HEK293 (cell line): ENCODE results near the gene SCGB3A2.

Experiments
- CTCF ChIA-PET: fragments of 350-600 bp; formaldehyde crosslinking; extraction: SDS; loops from one replicate; lab custom pipeline; 2021; ENCODE audit warnings: antibody characterized with exemption; lab: Yijun Ruan, JAX
- POLR2A ChIA-PET: fragments of 300-600 bp; formaldehyde crosslinking; extraction: SDS; loops from one replicate; lab custom pipeline; 2020; ENCODE audit warnings: antibody characterized with exemption, inconsistent platforms; lab: Yijun Ruan, JAX
- H3K27ac ChIP-seq: fragments of 200-500 bp; sonication (Bioruptor generic); 2 replicates; pipeline ENCODE4 v1.5.1; 2014; ENCODE audit warnings: low read depth, low read length, control low read depth, inconsistent platforms; ENCODE audit errors: extremely low read depth
- H3K36me3 ChIP-seq, 2 experiments: fragments of 200-500 bp in 1 of 2; sonication (Bioruptor generic) in 1 of 2; 1 replicate in 1 of 2; 2 replicates in 1 of 2; pipeline ENCODE4 v1.5.1; 2014 to 2017; ENCODE audit warnings: inconsistent platforms in 2 of 2, low read length in 2 of 2; ENCODE audit not compliant: control insufficient read depth in 2 of 2, insufficient read depth in 1 of 2
- H3K4me1 ChIP-seq: fragments of 200-500 bp; sonication (Bioruptor generic); 2 replicates; pipeline ENCODE4 v1.5.1; 2014; ENCODE audit warnings: mild to moderate bottlenecking, low read length, inconsistent platforms; ENCODE audit not compliant: control insufficient read depth, insufficient read depth
- H3K4me3 ChIP-seq: 2 replicates; pipeline ENCODE4 v1.5.1; 2011; ENCODE audit warnings: low read depth, mild to moderate bottlenecking, control low read depth, low read length, moderate library complexity
- H3K9me3 ChIP-seq: fragments of 200-500 bp; sonication (Bioruptor generic); 2 replicates; pipeline ENCODE4 v1.5.1; 2014; ENCODE audit warnings: low read depth, low read length, inconsistent platforms; ENCODE audit not compliant: control insufficient read depth, insufficient read depth
- GLIS1 ChIP-seq: fragments of 450-650 bp; formaldehyde crosslinking; IDR thresholded peaks from 2 replicates; pipeline ENCODE4 v1.5.1; 2016; ENCODE audit warnings: missing biosample characterization, missing genetic modification characterization
- KLF16 ChIP-seq: fragments of 450-650 bp; formaldehyde crosslinking; IDR thresholded peaks from 2 replicates; pipeline ENCODE4 v1.5.1; 2017; ENCODE audit warnings: missing biosample characterization, missing genetic modification characterization
- KLF9 ChIP-seq: fragments of 450-650 bp; formaldehyde crosslinking; IDR thresholded peaks from 2 replicates; pipeline ENCODE4 v1.5.1; 2016; ENCODE audit warnings: missing biosample characterization, missing genetic modification characterization, low read depth
- MEIS1 ChIP-seq: sonication (generic); formaldehyde crosslinking; IDR thresholded peaks from 2 replicates; pipeline ENCODE4 v1.8.1; 2022; ENCODE audit warnings: missing genetic modification reagents, mild to moderate bottlenecking, borderline replicate concordance
- PRDM2 ChIP-seq: fragments of 450-650 bp; formaldehyde crosslinking; IDR thresholded peaks from 2 replicates; pipeline ENCODE4 v1.5.1; 2016; ENCODE audit warnings: missing biosample characterization, missing genetic modification characterization, borderline replicate concordance
- PRDM6 ChIP-seq: fragments of 450-650 bp; formaldehyde crosslinking; IDR thresholded peaks from 2 replicates; pipeline ENCODE4 v1.5.1; 2017; ENCODE audit warnings: missing biosample characterization, missing genetic modification characterization
- TRIM28 ChIP-seq: IDR thresholded peaks from 2 replicates; pipeline ENCODE4 v1.6.1; 2011; ENCODE audit warnings: low read length, control low read depth, borderline replicate concordance
- ZNF530 ChIP-seq: fragments of 450-650 bp; formaldehyde crosslinking; IDR thresholded peaks from 2 replicates; pipeline ENCODE4 v1.5.1; 2016; ENCODE audit warnings: low read depth, missing biosample characterization, missing genetic modification characterization
- ZNF549 ChIP-seq: fragments of 450-650 bp; IDR thresholded peaks from 2 replicates; pipeline ENCODE4 v1.5.1; 2018; ENCODE audit warnings: missing biosample characterization, missing genetic modification characterization, mild to moderate bottlenecking, inconsistent platforms, moderate library complexity
- ZNF629 ChIP-seq: fragments of 450-650 bp; formaldehyde crosslinking; IDR thresholded peaks from 2 replicates; pipeline ENCODE4 v1.5.1; 2017; ENCODE audit warnings: missing biosample characterization, missing genetic modification characterization
- ZNF670 ChIP-seq: fragments of 450-650 bp; formaldehyde crosslinking; IDR thresholded peaks from 2 replicates; pipeline ENCODE4 v1.5.1; 2016; ENCODE audit warnings: missing biosample characterization, missing genetic modification characterization, low read depth
- ZNF791 ChIP-seq: fragments of 450-650 bp; formaldehyde crosslinking; IDR thresholded peaks from 2 replicates; pipeline ENCODE4 v1.5.1; 2016; ENCODE audit warnings: missing biosample characterization, missing genetic modification characterization
- TF ChIP-seq, protein P1 (sequence below): fragments of 450-650 bp; formaldehyde crosslinking; IDR thresholded peaks from 2 replicates; pipeline ENCODE4 v1.5.1; 2016; ENCODE audit warnings: missing biosample characterization, missing genetic modification characterization
- TF ChIP-seq, protein P2 (sequence below): fragments of 450-650 bp; formaldehyde crosslinking; IDR thresholded peaks from 2 replicates; pipeline ENCODE4 v1.5.1; 2016; ENCODE audit warnings: missing biosample characterization, missing genetic modification characterization, low read depth

The SCGB3A2 gene

GRCh38 chr5:147876141-147876540 is 2.4 kb upstream of the SCGB3A2 start (continued):
- TF ChIP-seq PRDM2 (tag by site-specific recombination) (no peak), ZNF549 (tag by site-specific recombination) (no peak), ZNF791 (tag by site-specific recombination) (no peak), ZNF530 (tag by site-specific recombination) (no peak), GLIS1 (tag by site-specific recombination) (no peak), KLF16 (no peak)
- TF ChIP-seq, protein P1, sequence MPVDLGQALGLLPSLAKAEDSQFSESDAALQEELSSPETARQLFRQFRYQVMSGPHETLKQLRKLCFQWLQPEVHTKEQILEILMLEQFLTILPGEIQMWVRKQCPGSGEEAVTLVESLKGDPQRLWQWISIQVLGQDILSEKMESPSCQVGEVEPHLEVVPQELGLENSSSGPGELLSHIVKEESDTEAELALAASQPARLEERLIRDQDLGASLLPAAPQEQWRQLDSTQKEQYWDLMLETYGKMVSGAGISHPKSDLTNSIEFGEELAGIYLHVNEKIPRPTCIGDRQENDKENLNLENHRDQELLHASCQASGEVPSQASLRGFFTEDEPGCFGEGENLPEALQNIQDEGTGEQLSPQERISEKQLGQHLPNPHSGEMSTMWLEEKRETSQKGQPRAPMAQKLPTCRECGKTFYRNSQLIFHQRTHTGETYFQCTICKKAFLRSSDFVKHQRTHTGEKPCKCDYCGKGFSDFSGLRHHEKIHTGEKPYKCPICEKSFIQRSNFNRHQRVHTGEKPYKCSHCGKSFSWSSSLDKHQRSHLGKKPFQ (tag by site-specific recombination), result no peak
- TF ChIP-seq, all 188 proteins: peak for 0

DNA sequence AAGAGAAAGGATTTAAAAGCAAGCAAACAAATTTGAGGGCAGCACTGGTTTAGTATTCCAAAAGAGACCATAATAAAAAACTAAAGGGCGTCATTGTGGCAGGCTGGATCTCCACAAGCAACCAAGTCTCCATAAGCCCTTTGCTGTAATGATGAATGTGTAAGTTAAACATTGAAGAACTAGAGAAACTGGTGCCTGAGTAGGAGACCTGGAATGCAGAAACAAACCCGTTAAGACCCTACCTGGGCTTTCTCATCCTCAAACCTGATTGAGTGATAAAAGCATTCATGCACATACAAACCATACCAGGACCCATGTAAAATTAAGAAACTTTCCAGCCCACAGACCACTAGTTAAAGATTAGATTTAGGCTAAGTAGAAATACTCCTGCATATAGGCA is 1.9 kb upstream of the SCGB3A2 start:
- CTCF ChIA-PET, result interaction anchor here (0.6 to 1.0 kb wide), 2 partner anchors 18 to 300 kb away, joined by 3 to 4 read pairs; no protein-coding TSS in a partner anchor
- Histone ChIP-seq H3K36me3 (no peaks in the 10 kb centered on the region), H3K4me3 (no peak overlapping the region), H3K9me3 (no peaks in the 10 kb centered on the region), H3K27ac (no peak overlapping the region), H3K4me1 (no peaks in the 10 kb centered on the region)
- POLR2A ChIA-PET, result no interaction called here
- no peak for TF ChIP-seq ZNF629 (tag by site-specific recombination)
- no peak for TF ChIP-seq MEIS1 (CRISPR knock-in tag)
- TF ChIP-seq KLF9, result no peak
- no peak for TF ChIP-seq ZNF530 (tag by site-specific recombination)

DNA sequence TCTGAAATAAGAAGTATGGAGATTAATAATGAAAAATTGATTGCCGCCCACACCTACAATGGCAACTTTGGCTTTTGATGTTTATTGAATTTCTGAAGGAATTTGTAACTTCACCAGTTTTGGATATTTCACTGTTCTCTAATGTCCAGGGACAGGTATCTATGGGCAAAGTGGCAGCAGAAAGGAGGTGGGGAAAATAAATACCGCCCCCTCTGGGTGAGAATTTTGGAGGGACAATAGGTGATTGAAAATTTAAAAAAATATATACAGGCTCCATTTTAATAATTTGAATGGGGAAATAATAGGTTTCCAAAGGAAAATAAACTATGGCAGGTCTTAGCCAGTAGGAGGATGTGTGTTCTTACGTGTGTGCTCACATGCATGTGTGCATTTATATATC is 1.3 kb downstream of the SCGB3A2 start:
- no peak for TF ChIP-seq TRIM28
- TF ChIP-seq, protein P2, sequence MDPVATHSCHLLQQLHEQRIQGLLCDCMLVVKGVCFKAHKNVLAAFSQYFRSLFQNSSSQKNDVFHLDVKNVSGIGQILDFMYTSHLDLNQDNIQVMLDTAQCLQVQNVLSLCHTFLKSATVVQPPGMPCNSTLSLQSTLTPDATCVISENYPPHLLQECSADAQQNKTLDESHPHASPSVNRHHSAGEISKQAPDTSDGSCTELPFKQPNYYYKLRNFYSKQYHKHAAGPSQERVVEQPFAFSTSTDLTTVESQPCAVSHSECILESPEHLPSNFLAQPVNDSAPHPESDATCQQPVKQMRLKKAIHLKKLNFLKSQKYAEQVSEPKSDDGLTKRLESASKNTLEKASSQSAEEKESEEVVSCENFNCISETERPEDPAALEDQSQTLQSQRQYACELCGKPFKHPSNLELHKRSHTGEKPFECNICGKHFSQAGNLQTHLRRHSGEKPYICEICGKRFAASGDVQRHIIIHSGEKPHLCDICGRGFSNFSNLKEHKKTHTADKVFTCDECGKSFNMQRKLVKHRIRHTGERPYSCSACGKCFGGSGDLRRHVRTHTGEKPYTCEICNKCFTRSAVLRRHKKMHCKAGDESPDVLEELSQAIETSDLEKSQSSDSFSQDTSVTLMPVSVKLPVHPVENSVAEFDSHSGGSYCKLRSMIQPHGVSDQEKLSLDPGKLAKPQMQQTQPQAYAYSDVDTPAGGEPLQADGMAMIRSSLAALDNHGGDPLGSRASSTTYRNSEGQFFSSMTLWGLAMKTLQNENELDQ (tag by site-specific recombination), result no peak
- no peak for TF ChIP-seq PRDM6
- no peak for TF ChIP-seq ZNF670 (tag by site-specific recombination)
- Histone ChIP-seq H3K36me3 (no peaks in the 10 kb centered on the region), H3K27ac (no peak overlapping the region), H3K4me3 (no peak overlapping the region), H3K4me1 (no peaks in the 10 kb centered on the region), H3K9me3 (no peaks in the 10 kb centered on the region)
- POLR2A ChIA-PET, result no interaction called here
- CTCF ChIA-PET, result interaction anchor here (1.6 to 6.7 kb wide), 2 partner anchors 22 to 54 kb away, joined by 4 to 40 read pairs; no protein-coding TSS in a partner anchor
